ENCODE data around the gene ZNF575. TPM values are rescaled to one million over a fixed set of nuclear protein-coding genes. Genes with fewer than 3 reads are reported as not detected.

Gene ZNF575
- total and polyA plus RNA-seq, 4 experiments from 2014 or later = 2.1 to 11.8 (median 7.3) TPM

DNA sequence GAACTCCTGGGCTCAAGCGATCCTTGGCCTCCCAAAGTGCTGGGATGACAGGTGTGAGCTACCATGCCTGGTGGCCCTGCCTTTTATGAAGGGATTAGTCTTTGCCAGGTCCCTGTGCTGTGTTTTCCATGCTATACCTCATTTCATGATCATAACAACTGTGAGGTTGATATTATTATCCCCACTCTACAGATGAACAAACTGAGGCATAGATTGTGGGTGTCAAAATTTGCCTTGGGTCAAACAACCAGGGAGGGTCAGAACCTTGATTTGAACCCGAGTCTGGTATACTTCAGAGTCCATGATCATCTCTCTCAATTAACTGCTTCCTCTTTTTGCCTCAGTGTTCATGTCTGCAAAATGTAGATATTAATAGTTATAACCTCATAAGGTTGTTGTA is 49.5 kb downstream of the ZNF575 start:
- no peak overlapping the region for H3K27ac ChIP-seq (ENCODE audit: low read depth, low read length)
- H3K27me3 Mint-ChIP-seq = peaks cover 0 to 2% of the 10 kb centered on the region in 2 donors
- H3K36me3 Mint-ChIP-seq = peaks cover 0 to 2% of the 10 kb centered on the region in 2 donors
- no peak overlapping the region for H3K4me3 ChIP-seq (ENCODE audit: low read length in 2 of 2)
- no peaks in the 10 kb centered on the region for H3K9me3 ChIP-seq (ENCODE audit: control insufficient read depth in 1 of 2, low read length in 2 of 2)
- H3K4me1 ChIP-seq (ENCODE audit: insufficient read depth, low read length) = no peaks in the 10 kb centered on the region
- CTCF ChIA-PET (ENCODE audit: partially characterized antibody) = interaction anchor here (0.6 to 2.7 kb wide), 3 partner anchors 12 to 27 kb away, joined by 3 to 8 read pairs (median 6); no protein-coding TSS in a partner anchor
- peaks cover 3 to 29% (median 14%) of the 10 kb centered on the region in 4 donors for H3K4me1 Mint-ChIP-seq
- H3K4me3 Mint-ChIP-seq = no peak overlapping the region
- POLR2A ChIA-PET (ENCODE audit: partially characterized antibody) = no interaction called here
- no peaks in the 10 kb centered on the region for H3K36me3 ChIP-seq (ENCODE audit: insufficient read depth, low read length)
- no peaks in the 10 kb centered on the region for H3K9me3 Mint-ChIP-seq
- DNase-seq = no peak
- no peaks in the 10 kb centered on the region for H3K27me3 ChIP-seq (ENCODE audit: insufficient read depth, low read length)
- peak overlapping the region in 1 of 7 donors; percentile 25 for H3K27ac Mint-ChIP-seq
- intact Hi-C loops (cut with micrococcal nuclease) = no loop called here

DNA sequence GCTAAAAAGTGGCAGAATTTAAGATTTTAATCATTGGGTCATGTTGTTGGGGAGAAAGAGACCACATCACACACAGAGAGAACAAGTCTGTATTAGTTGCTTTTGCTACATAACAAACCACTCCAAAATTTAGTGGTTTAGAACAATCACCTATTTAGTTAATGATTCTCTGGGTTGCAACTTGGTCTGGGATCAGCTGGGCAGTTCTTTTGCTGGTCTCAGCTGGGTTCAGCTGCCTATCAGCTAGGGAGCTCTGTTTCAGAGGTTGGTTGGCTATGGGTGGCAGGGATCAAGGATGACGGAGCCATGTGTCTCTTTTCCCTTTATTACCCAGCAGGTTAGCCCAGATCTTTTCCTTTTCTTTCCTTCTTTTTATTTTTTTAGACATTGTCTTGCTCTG is 51.5 kb downstream of the ZNF575 start:
- H3K27ac ChIP-seq (ENCODE audit: low read depth, low read length) = no peak overlapping the region
- H3K36me3 ChIP-seq (ENCODE audit: insufficient read depth, low read length) = no peaks in the 10 kb centered on the region
- no peaks in the 10 kb centered on the region for H3K27me3 ChIP-seq (ENCODE audit: insufficient read depth, low read length)
- H3K27me3 Mint-ChIP-seq = no peaks in the 10 kb centered on the region
- H3K4me3 ChIP-seq (ENCODE audit: low read length in 2 of 2) = no peak overlapping the region
- DNase-seq = no peak
- CTCF ChIA-PET (ENCODE audit: partially characterized antibody) = interaction anchor here (1.1 to 2.1 kb wide), 3 partner anchors 10 to 31 kb away, joined by 5 to 8 read pairs (median 7); no protein-coding TSS in a partner anchor
- peaks cover 4 to 23% (median 12%) of the 10 kb centered on the region in 4 donors for H3K4me1 Mint-ChIP-seq
- intact Hi-C loops (cut with micrococcal nuclease) = no loop called here
- POLR2A ChIA-PET (ENCODE audit: partially characterized antibody) = interaction anchor here (0.8 to 1.4 kb wide), 4 partner anchors 11 to 80 kb away, joined by 3 read pairs; partner anchors contain the start of genes IRGQ, PHLDB3 and ZNF575
- H3K27ac Mint-ChIP-seq = peak overlapping the region in 6 of 7 donors; percentile 16 to 87 (median 76)
- no peaks in the 10 kb centered on the region for H3K4me1 ChIP-seq (ENCODE audit: insufficient read depth, low read length)
- no peak overlapping the region for H3K4me3 Mint-ChIP-seq
- peaks cover under 1 to 4% of the 10 kb centered on the region in 2 donors for H3K36me3 Mint-ChIP-seq
- H3K9me3 Mint-ChIP-seq = no peaks in the 10 kb centered on the region
- H3K9me3 ChIP-seq (ENCODE audit: control insufficient read depth in 1 of 2, low read length in 2 of 2) = no peaks in the 10 kb centered on the region

Other genes starting within 250 kb of the ZNF575 start
- not detected for gene CD177, start 179.5 kb upstream of the ZNF575 start, total RNA-seq
- gene CD177, start 179.5 kb upstream of the ZNF575 start, polyA plus RNA-seq = not detected
- not detected for gene TEX101, start 118.3 kb upstream of the ZNF575 start, total RNA-seq
- gene TEX101, start 118.3 kb upstream of the ZNF575 start, polyA plus RNA-seq = not detected
- 1 to 10 TPM; 3.3 to 3.7 TPM for gene LYPD3, start 67.6 kb upstream of the ZNF575 start, total RNA-seq
- 1 to 10 TPM; 4.4 to 5.9 TPM for gene LYPD3, start 67.6 kb upstream of the ZNF575 start, polyA plus RNA-seq
- gene PHLDB3, start 28.4 kb upstream of the ZNF575 start, total RNA-seq = 10 to 100 TPM; 36.9 to 47.3 TPM
- gene PHLDB3, start 28.4 kb upstream of the ZNF575 start, polyA plus RNA-seq = 1 to 10 TPM; 1.3 to 5.5 TPM
- 10 to 100 TPM; 23.9 to 29.1 TPM for gene ETHE1, start 6.0 kb upstream of the ZNF575 start, total RNA-seq
- 10 to 100 TPM; 79.1 to 80.7 TPM for gene ETHE1, start 6.0 kb upstream of the ZNF575 start, polyA plus RNA-seq
- 10 to 100 TPM; 33.4 to 41.0 TPM for gene XRCC1, start 42.3 kb downstream of the ZNF575 start, total RNA-seq
- 10 to 100 TPM; 16.3 to 29.1 TPM for gene XRCC1, start 42.3 kb downstream of the ZNF575 start, polyA plus RNA-seq
- under 1 TPM; 0.33 to 0.84 TPM for gene PINLYP, start 42.6 kb downstream of the ZNF575 start, total RNA-seq
- gene PINLYP, start 42.6 kb downstream of the ZNF575 start, polyA plus RNA-seq = 1 to 10 TPM in 1 of 2 donors, not detected in 1; 1.3 TPM
- gene IRGQ, start 62.9 kb downstream of the ZNF575 start, total RNA-seq = 10 to 100 TPM; 16.5 to 17.9 TPM
- gene IRGQ, start 62.9 kb downstream of the ZNF575 start, polyA plus RNA-seq = 1 to 10 TPM in 1 of 2 donors, under 1 TPM in 1; 0.37 to 2.2 TPM
- gene ZNF576, start 63.4 kb downstream of the ZNF575 start, total RNA-seq = 10 to 100 TPM; 18.4 to 18.6 TPM
- gene ZNF576, start 63.4 kb downstream of the ZNF575 start, polyA plus RNA-seq = 10 to 100 TPM in 1 of 2 donors, 1 to 10 TPM in 1; 8.4 to 13.0 TPM
- gene SRRM5, start 78.9 kb downstream of the ZNF575 start, total RNA-seq = under 1 TPM; 0.83 to 0.99 TPM
- gene SRRM5, start 78.9 kb downstream of the ZNF575 start, polyA plus RNA-seq = under 1 TPM in 1 of 2 donors, not detected in 1; 0.10 TPM
- 10 to 100 TPM; 27.7 to 28.2 TPM for gene ZNF428, start 86.4 kb downstream of the ZNF575 start, total RNA-seq
- 10 to 100 TPM; 13.9 to 19.9 TPM for gene ZNF428, start 86.4 kb downstream of the ZNF575 start, polyA plus RNA-seq
- under 1 TPM; 0.33 to 0.49 TPM for gene CADM4, start 106.7 kb downstream of the ZNF575 start, total RNA-seq
- gene CADM4, start 106.7 kb downstream of the ZNF575 start, polyA plus RNA-seq = under 1 TPM in 1 of 2 donors, not detected in 1; 0.18 TPM
- 1 to 10 TPM; 8.6 to 9.4 TPM for gene PLAUR, start 137.0 kb downstream of the ZNF575 start, total RNA-seq
- 1 to 10 TPM; 6.3 to 6.6 TPM for gene PLAUR, start 137.0 kb downstream of the ZNF575 start, polyA plus RNA-seq
- gene IRGC, start 182.9 kb downstream of the ZNF575 start, total RNA-seq = not detected
- gene IRGC, start 182.9 kb downstream of the ZNF575 start, polyA plus RNA-seq = not detected
- gene SMG9, start 221.8 kb downstream of the ZNF575 start, total RNA-seq = 10 to 100 TPM; 57.6 to 57.9 TPM
- gene SMG9, start 221.8 kb downstream of the ZNF575 start, polyA plus RNA-seq = 10 to 100 TPM in 1 of 2 donors, 1 to 10 TPM in 1; 3.8 to 13.7 TPM
- gene KCNN4, start 247.8 kb downstream of the ZNF575 start, total RNA-seq = 10 to 100 TPM; 33.6 to 33.9 TPM
- gene KCNN4, start 247.8 kb downstream of the ZNF575 start, polyA plus RNA-seq = 10 to 100 TPM; 10.5 to 23.7 TPM

Data from CD4-positive, alpha-beta memory T cell (primary cell).